Mucosa of rectum (tissue), 2 donors: ENCODE results near the gene SHISA7.

Experiments
- H3K27ac ChIP-seq, 2 donors: one replicate each; pipeline ENCODE4 v1.7.0; 2013; ENCODE audit warnings: inconsistent platforms in 2 of 2, low read depth in 2 of 2, low read length in 2 of 2
- H3K27me3 ChIP-seq, 2 donors: one replicate each; pipeline ENCODE4 v1.7.0; 2013; ENCODE audit warnings: low read length in 2 of 2; ENCODE audit not compliant: control insufficient read depth in 2 of 2, insufficient read depth in 2 of 2
- H3K36me3 ChIP-seq, 2 donors: one replicate each; pipeline ENCODE4 v1.7.0; 2013; ENCODE audit warnings: low read length in 2 of 2; ENCODE audit not compliant: control insufficient read depth in 2 of 2, insufficient read depth in 2 of 2
- H3K4me1 ChIP-seq, 2 donors: one replicate each; pipeline ENCODE4 v1.7.0; 2013; ENCODE audit warnings: low read length in 2 of 2, mild to moderate bottlenecking in 1 of 2; ENCODE audit not compliant: control insufficient read depth in 2 of 2, insufficient read depth in 2 of 2
- H3K4me3 ChIP-seq, 2 donors: one replicate each; pipeline ENCODE4 v1.7.0; 2013; ENCODE audit warnings: low read length in 2 of 2
- H3K9ac ChIP-seq, 2 donors: one replicate each; pipeline ENCODE4 v1.7.0; 2013; ENCODE audit warnings: low read length in 2 of 2, low read depth in 1 of 2, mild to moderate bottlenecking in 1 of 2
- H3K9me3 ChIP-seq, 2 donors: one replicate each; pipeline ENCODE4 v1.7.0; 2013; ENCODE audit warnings: low read length in 2 of 2; ENCODE audit not compliant: control insufficient read depth in 2 of 2
- donor health status: healthy.
- donor health status: Normal muscosa, but diverticular disease.

The SHISA7 gene

DNA sequence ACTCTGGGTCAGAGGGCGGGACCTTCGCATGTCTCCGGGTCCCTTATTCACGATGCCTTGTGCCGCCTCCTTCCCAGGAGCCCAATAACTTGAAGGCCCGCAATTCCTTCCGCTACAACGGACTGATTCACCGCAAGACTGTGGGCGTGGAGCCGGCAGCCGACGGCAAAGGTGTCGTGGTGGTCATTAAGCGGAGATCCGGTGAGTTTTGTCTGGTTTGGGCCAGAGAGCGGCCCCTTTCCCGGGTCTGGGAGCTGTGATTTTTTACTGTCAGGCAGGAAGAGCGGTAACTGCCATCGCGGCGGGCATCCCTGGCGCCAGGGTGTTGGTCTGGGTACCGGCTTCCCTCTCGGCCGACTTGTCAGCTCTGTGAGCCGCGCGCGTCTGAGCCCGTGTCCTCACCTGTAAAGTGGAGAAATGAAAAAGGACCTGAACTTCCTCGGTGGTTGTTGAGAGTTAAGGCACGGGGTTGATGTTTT, 56.6 kb downstream of the SHISA7 start:
- Histone ChIP-seq H3K9ac (peak overlapping the region; percentile 97 to 98), H3K9me3 (no peaks in the 10 kb centered on the region), H3K4me1 (peaks cover 42 to 44% of the 10 kb centered on the region in 2 donors), H3K27me3 (no peaks in the 10 kb centered on the region), H3K27ac (peak overlapping the region; percentile 76 to 96), H3K4me3 (peak overlapping the region; percentile 99), H3K36me3 (peaks cover 31 to 42% of the 10 kb centered on the region in 2 donors)

DNA sequence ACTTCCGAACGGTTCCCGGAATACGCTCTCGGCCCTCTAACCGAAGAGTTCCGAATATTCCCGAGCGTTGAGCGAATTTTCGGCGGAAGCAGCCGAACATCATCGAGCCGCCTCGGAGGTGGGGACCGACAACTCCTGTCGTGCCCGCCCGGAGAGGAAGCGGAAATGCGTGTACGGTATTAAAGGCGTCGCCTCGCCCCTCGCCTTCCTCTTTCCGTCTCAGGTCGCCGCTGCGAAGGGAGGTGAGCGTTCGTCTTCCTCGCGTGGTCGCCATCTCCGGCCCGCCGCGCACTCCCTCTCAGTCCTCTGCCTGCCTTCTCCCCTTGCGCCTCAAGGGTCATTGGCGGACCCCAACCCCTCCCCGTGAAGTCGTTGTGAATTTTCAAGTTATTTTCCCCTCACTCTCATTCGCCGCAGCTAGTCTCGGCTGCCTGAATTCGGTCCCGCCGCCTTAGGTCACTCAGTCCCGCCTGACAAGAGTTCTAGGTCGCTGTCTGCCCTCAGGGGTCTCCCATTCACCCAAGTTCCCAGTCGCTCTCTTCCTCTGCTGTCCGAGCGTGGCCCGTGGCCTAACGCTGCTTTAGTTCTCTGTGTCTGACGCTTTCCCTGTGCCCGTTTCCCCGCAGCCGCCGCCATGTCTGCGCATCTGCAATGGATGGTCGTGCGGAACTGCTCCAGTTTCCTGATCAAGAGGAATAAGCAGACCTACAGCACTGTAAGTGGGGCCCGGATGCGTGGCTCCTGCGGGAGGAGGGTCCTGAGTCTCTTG, 57.2 kb downstream of the SHISA7 start, which contains the start of gene RPL28:
Gene RPL28 (plus strand): TSS at position 209 of the 769 bp plus-strand sequence. CDS start 426 bp downstream, at position 635.
- Histone ChIP-seq H3K4me3 (peak within 1 kb of the TSS; percentile 99), H3K27ac (peak within 1 kb of the TSS; percentile 95 to 96), H3K9ac (peak within 1 kb of the TSS; percentile 97 to 98), H3K9me3 (no peaks in the 10 kb centered on the region), H3K36me3 (peaks cover 31 to 35% of the 10 kb centered on the region in 2 donors), H3K27me3 (no peaks in the 10 kb centered on the region), H3K4me1 (peaks cover 42 to 44% of the 10 kb centered on the region in 2 donors)

DNA sequence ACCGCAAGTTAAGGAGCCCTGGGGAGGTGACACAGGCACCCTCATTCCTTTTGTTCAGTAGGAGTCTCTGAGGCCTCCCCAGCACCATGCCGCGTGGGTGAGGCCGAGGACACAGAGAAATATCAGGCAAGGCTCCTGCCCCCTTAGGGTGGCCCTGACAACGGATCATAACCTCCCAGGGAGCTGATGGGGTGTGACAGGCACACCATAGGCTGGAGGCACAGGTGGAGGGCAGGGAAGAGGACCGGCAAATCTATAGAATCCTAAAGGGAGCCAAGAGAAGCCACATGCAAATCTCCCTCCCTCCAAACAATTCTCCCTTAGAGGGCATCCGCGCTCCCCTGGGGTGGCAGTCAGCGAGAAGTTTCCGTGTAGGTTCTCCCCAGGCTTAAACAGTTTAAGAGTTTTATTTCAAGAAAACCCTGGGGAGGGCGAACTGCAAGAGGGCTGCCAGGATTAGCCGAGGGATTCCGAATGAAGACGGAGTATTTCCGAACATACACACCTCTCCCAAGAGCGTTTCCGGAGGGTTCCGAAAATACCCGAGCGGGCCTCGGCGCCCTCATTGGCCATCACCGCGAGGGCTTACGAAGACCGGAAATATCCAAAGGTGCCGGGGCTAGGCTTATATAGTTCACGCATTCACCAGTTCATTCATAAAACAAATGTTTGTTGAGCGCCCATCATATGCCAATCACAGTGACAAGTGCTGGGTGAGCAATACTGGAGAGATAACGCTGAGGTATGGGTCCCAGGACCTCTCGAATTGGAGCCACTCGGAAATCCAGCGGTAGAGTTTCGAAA, 58.0 kb downstream of the SHISA7 start:
- H3K4me1 ChIP-seq: peaks cover 42 to 44% of the 10 kb centered on the region in 2 donors
- H3K27ac ChIP-seq: peak overlapping the region; percentile 95 to 96
- H3K4me3 ChIP-seq: peak overlapping the region; percentile 99
- H3K9ac ChIP-seq: peak overlapping the region; percentile 96 to 97
- H3K27me3 ChIP-seq: no peaks in the 10 kb centered on the region
- no peaks in the 10 kb centered on the region for H3K9me3 ChIP-seq
- H3K36me3 ChIP-seq: peaks cover 26 to 31% of the 10 kb centered on the region in 2 donors

DNA sequence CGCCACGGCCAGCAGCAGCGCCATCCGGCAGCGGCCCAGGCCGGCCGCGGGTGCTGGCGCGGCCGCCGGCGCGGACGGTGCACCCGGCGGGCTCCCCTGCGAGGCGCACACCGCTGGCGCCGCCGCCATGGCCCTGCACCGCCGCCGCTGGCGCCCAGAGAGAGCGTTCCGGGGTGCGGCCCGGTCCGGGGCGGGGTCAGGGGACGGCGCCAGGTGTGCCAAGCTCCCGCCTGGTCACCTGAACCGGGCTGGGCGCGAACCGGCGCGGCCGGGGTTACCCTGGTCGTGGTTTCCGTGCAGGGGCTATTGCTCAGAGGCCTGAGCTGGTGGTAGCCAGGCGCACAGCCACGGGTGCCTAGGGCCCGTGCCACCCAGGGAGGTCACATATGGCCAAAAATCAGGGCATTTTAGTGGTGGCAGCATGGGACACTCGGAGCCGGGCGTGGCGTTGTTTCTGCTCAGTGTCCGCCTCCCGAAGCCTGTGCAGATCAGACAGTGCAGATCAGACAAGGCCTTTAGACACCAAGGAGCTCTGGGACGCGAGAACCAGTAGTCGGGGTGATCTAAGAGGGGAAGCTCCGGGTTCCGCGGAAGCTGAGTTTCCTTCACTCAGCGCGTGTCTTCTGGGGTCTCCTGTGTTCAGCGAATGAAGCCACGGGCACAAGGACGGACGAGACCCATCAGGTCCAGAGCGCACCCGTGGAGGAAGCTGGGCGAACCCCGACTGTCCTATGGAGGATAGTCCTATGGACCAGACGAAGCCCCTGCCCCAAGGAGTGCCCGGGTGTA, 58.8 kb downstream of the SHISA7 start, which contains the start of gene TMEM238:
Gene TMEM238 (minus strand): TSS at position 162 of the 789 bp plus-strand sequence. CDS start 33 bp downstream, at position 129.
- H3K4me1 ChIP-seq: peaks cover 42 to 44% of the 10 kb centered on the region in 2 donors

DNA sequence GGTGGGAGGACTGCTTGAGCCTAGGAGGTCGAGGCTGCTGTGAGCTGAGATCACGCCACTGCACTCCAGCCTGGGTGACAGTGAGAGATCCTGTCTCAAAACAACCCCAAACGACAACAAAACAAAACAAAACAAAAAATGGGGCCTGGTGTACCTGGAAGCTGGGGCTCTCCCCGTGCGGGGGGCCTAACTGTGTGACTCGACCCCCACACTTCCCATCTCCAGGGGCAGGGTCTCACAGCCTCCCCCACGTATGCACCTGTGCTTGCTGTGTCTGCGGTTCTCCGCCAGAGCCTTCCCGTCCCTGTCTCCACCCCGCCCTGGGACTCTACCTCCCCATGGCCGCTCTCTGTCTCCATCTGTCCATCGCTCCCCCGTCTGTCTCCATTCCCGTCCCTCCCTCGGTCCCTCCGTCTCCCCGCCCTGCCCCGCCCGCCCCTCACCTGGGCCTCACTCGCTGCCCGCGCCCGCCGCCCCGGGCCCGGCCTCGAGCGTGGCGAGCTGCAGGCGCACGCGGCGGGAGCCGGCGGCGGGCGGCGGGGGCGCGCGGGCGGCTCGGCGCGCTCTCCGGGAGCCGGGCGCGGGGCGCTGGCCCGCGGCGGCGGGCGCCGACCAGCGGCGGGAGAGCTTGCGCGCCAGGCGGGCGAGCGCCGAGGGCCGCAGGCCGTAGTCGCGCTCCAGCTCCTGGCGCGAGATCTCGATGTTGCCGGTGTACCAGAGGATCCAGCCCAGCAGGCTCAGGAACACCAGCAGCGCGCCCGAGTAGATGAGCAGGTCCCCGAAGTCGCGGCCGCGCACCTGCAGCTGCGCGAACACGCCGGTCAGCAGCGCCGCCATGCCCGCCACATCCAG, 59.6 kb downstream of the SHISA7 start:
- Histone ChIP-seq H3K4me1 (peaks cover 40 to 42% of the 10 kb centered on the region in 2 donors), H3K27ac (peak overlapping the region; percentile 95 to 96), H3K9ac (peak overlapping the region; percentile 60 to 97), H3K36me3 (peaks cover 16 to 19% of the 10 kb centered on the region in 2 donors), H3K4me3 (peak overlapping the region; percentile 99), H3K9me3 (no peaks in the 10 kb centered on the region), H3K27me3 (no peaks in the 10 kb centered on the region)

More for the DNA sequence above, 58.8 kb downstream of the SHISA7 start, which contains the start of gene TMEM238:
- H3K27me3 ChIP-seq: no peaks in the 10 kb centered on the region
- H3K27ac ChIP-seq: peak within 1 kb of the TSS; percentile 95 to 96
- H3K9me3 ChIP-seq: no peaks in the 10 kb centered on the region
- H3K4me3 ChIP-seq: peak within 1 kb of the TSS; percentile 99
- H3K36me3 ChIP-seq: peaks cover 23 to 24% of the 10 kb centered on the region in 2 donors
- H3K9ac ChIP-seq: peak within 1 kb of the TSS; percentile 96 to 97

DNA sequence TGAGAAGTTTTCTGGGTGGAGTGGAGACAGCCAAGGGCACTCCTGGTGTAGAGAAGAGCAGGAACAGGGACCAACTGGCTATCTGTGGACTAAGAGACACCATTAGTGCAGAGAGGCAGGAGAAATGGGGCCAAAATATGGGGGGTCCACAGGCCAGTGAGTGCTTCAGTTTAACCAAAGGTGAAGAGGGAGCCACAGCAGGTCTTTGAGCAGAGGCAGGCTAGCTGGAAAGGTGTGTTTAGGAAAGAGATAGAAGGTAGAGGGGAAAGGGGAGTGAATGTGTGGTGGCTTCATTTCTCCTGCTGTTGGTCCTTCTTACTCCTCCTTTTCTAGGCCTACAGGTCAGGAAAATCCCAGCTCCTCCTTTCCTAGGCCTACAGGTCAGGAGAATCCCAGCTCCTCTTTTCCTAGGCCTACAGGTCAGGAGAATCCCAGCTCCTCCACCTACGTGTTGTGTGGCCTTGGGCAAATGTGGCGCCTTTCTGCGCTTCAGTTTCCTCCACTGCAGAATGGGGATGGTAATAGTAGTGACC, 60.5 kb downstream of the SHISA7 start:
- H3K9ac ChIP-seq: no peak overlapping the region
- H3K9me3 ChIP-seq: no peaks in the 10 kb centered on the region
- no peaks in the 10 kb centered on the region for H3K27me3 ChIP-seq
- no peak overlapping the region for H3K27ac ChIP-seq
- H3K36me3 ChIP-seq: peaks cover 7 to 10% of the 10 kb centered on the region in 2 donors
- peaks cover 31 to 33% of the 10 kb centered on the region in 2 donors for H3K4me1 ChIP-seq
- peak overlapping the region in 1 of 2 donors; percentile 67 for H3K4me3 ChIP-seq

DNA sequence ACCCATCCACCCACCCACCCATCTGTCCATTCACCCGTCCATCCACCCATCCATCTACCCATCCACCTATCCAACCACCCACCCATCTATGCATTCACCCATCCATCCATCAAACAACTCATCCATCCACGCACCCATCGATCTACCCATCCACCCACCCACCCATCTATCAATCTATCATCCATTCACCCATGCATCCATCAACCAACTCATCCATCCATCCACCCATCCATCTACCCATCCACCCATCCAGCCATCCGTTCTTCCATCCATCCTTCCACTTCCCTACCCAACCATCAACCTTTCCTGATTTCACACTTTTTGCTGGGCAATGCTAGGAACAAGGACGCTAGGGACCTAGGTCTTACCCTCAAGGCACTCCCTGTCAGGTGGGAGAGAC, 61.1 kb downstream of the SHISA7 start:
- no peak overlapping the region for H3K27ac ChIP-seq
- no peak overlapping the region for H3K4me3 ChIP-seq
- no peak overlapping the region for H3K9ac ChIP-seq
- no peaks in the 10 kb centered on the region for H3K9me3 ChIP-seq
- peaks cover 2 to 4% of the 10 kb centered on the region in 2 donors for H3K36me3 ChIP-seq
- peaks cover 25 to 27% of the 10 kb centered on the region in 2 donors for H3K4me1 ChIP-seq
- H3K27me3 ChIP-seq: no peaks in the 10 kb centered on the region

DNA sequence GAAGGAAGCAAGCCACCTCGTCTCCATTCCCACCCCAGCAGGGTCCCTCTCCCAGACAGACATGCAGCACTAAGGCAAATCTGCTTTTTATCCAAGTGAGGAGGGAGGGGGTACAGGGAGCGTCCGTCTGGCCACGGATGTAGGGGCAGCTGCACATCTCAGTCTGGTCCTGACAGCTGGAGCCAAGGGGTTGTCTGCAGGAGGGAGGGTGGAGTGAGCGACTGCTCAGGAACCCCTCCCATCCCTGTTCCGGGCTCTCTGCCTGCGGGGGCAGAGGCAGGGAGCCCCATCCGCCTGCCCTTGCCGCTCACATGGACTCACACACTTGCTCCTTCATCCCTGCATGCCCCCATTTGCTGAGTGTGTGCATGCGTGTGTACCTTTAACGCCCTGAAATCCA, 63.9 kb downstream of the SHISA7 start:
- Histone ChIP-seq H3K4me3 (no peak overlapping the region), H3K27ac (no peak overlapping the region), H3K27me3 (no peaks in the 10 kb centered on the region), H3K9me3 (no peaks in the 10 kb centered on the region), H3K36me3 (peaks cover 0 to 2% of the 10 kb centered on the region in 2 donors), H3K4me1 (peaks cover 8 to 9% of the 10 kb centered on the region in 2 donors), H3K9ac (no peak overlapping the region)
